SK-N-SH (cell line): Measurements from ENCODE around the gene ARHGEF7. TPM values are rescaled to one million over a fixed set of nuclear protein-coding genes. Genes with fewer than 3 reads are reported as not detected.

Source experiments
- CTCF ChIA-PET: fragments of 300-600, 350-600 bp; formaldehyde crosslinking; extraction: SDS; loops from one replicate; lab custom pipeline; 2021; lab: Yijun Ruan, JAX
- POLR2A ChIA-PET: fragments of 350-600 bp; sonication (Branson Sonifier 250); formaldehyde crosslinking; extraction: SDS; loops from one replicate; lab custom pipeline; 2020; ENCODE audit warnings: antibody characterized with exemption, inconsistent platforms; lab: Yijun Ruan, JAX
- DNase-seq: peaks from one replicate; pipeline ENCODE4 v3.0.0; 2012
- H2AFZ ChIP-seq: fragments of 200-600 bp; sonication (generic); 2 replicates; pipeline ENCODE4 v1.8.1; 2016; ENCODE audit warnings: antibody characterized with exemption, mild to moderate bottlenecking, low read depth
- H3F3A ChIP-seq: fragments of 200-600 bp; sonication (generic); replicated peaks from 2 replicates; pipeline ENCODE3; 2016; ENCODE audit warnings: antibody characterized with exemption, mild to moderate bottlenecking; ENCODE audit not compliant: insufficient read depth
- H3K27ac ChIP-seq, 2 experiments: fragments of 200-500 bp in 1 of 2; fragments of 200-600 bp in 1 of 2; sonication (Bioruptor generic) in 1 of 2; sonication (generic), shearing (Covaris generic) in 1 of 2; 2 replicates each; pipeline versions ENCODE4 v1.5.1 to v1.6.1; 2014 to 2016; ENCODE audit warnings: low read depth in 2 of 2, inconsistent platforms in 1 of 2, low read length in 1 of 2, mild to moderate bottlenecking in 1 of 2, mixed read lengths in 1 of 2
- H3K27me3 ChIP-seq: fragments of 200-600 bp; sonication (generic), shearing (Covaris generic); 2 replicates; pipeline ENCODE4 v1.6.1; 2016; ENCODE audit warnings: mixed run types; ENCODE audit not compliant: insufficient read depth
- H3K36me3 ChIP-seq, 2 experiments: fragments of 200-500 bp in 1 of 2; fragments of 200-600 bp in 1 of 2; sonication (Bioruptor generic) in 1 of 2; sonication (generic) in 1 of 2; replicated peaks in 1 of 2; 2 replicates each; pipeline versions ENCODE3 to v1.5.1; 2014 to 2016; ENCODE audit warnings: low read length in 1 of 2, mild to moderate bottlenecking in 1 of 2; ENCODE audit not compliant: insufficient read depth in 2 of 2, control insufficient read depth in 1 of 2
- H3K4me1 ChIP-seq, 2 experiments: fragments of 200-500 bp in 1 of 2; fragments of 200-600 bp in 1 of 2; sonication (Bioruptor generic) in 1 of 2; sonication (generic), shearing (Covaris generic) in 1 of 2; 2 replicates each; pipeline versions ENCODE4 v1.5.1 to v1.6.1; 2014 to 2016; ENCODE audit warnings: low read depth in 1 of 2, low read length in 1 of 2, mixed run types in 1 of 2; ENCODE audit not compliant: insufficient read depth in 2 of 2, control insufficient read depth in 1 of 2
- H3K4me2 ChIP-seq: fragments of 200-600 bp; sonication (generic), shearing (Covaris generic); 2 replicates; pipeline ENCODE4 v1.6.1; 2017; ENCODE audit warnings: mixed run types
- H3K4me3 ChIP-seq, 2 experiments: fragments of 200-500 bp in 1 of 2; fragments of 200-600 bp in 1 of 2; sonication (Bioruptor generic) in 1 of 2; sonication (generic), shearing (Covaris generic) in 1 of 2; 2 replicates each; pipeline versions ENCODE4 v1.5.1 to v1.8.1; 2014 to 2016; ENCODE audit warnings: low read depth in 2 of 2, inconsistent platforms in 1 of 2, low read length in 1 of 2, mild to moderate bottlenecking in 1 of 2, mixed read lengths in 1 of 2, moderate library complexity in 1 of 2
- H3K79me2 ChIP-seq: fragments of 200-600 bp; sonication (generic); 2 replicates; pipeline ENCODE4 v1.8.1; 2017; ENCODE audit warnings: mild to moderate bottlenecking; ENCODE audit not compliant: insufficient read depth
- H3K9ac ChIP-seq: fragments of 200-600 bp; sonication (generic); 2 replicates; pipeline ENCODE4 v1.6.1; 2017; ENCODE audit warnings: mixed run types
- H3K9me2 ChIP-seq: fragments of 200-600 bp; sonication (generic); 2 replicates; pipeline ENCODE4 v1.6.1; 2017; ENCODE audit warnings: mixed run types
- H3K9me3 ChIP-seq: fragments of 200-600 bp; sonication (generic); 2 replicates; pipeline ENCODE4 v1.6.1; 2017; ENCODE audit warnings: mixed run types, mild to moderate bottlenecking, moderate library complexity
- H4K20me1 ChIP-seq: fragments of 200-600 bp; sonication (generic); 2 replicates; pipeline ENCODE4 v1.6.1; 2017; ENCODE audit warnings: mild to moderate bottlenecking, mixed run types; ENCODE audit not compliant: insufficient read depth
- CTCF ChIP-seq: fragments of 200-600 bp; sonication (generic); IDR thresholded peaks from 2 replicates; pipeline ENCODE4 v1.6.1; 2017; ENCODE audit warnings: antibody characterized with exemption, mild to moderate bottlenecking, moderate library complexity
- FOXM1 ChIP-seq: IDR thresholded peaks from 2 replicates; pipeline ENCODE4 v1.4.0; 2012; ENCODE audit warnings: low read depth, mild to moderate bottlenecking
- GABPA ChIP-seq: IDR thresholded peaks from 2 replicates; pipeline ENCODE4 v1.4.0; 2012; ENCODE audit warnings: low read depth, mild to moderate bottlenecking
- GATA2 ChIP-seq: sonication (generic); formaldehyde crosslinking; IDR thresholded peaks from 2 replicates; pipeline ENCODE4 v1.5.0; 2020; ENCODE audit warnings: mild to moderate bottlenecking, missing genetic modification reagents
- JUND ChIP-seq: IDR thresholded peaks from 2 replicates; pipeline ENCODE4 v1.4.0; 2012
- MEF2A ChIP-seq: IDR thresholded peaks from 2 replicates; pipeline ENCODE4 v1.4.0; 2012; ENCODE audit warnings: low read depth, borderline replicate concordance
- MXI1 ChIP-seq: IDR thresholded peaks from 2 replicates; pipeline ENCODE4 v1.6.1; 2012; ENCODE audit warnings: mild to moderate bottlenecking, low read depth, low read length, improper control_type of control experiment
- PBX3 ChIP-seq: IDR thresholded peaks from 2 replicates; pipeline ENCODE4; 2012
- RFX5 ChIP-seq: IDR thresholded peaks from 2 replicates; pipeline ENCODE4 v1.6.1; 2012; ENCODE audit warnings: mild to moderate bottlenecking, improper control_type of control experiment, low read length
- SIN3A ChIP-seq: IDR thresholded peaks from 2 replicates; pipeline ENCODE4 v1.6.1; 2012; ENCODE audit warnings: low read depth, mild to moderate bottlenecking, low read length, moderate library complexity, borderline replicate concordance
- SMC3 ChIP-seq: IDR thresholded peaks from 2 replicates; pipeline ENCODE4 v1.6.1; 2012; ENCODE audit warnings: low read depth, low read length, improper control_type of control experiment
- TAF1 ChIP-seq: IDR thresholded peaks from 2 replicates; pipeline ENCODE4 v1.6.1; 2012; ENCODE audit warnings: low read depth, mild to moderate bottlenecking, low read length, moderate library complexity, borderline replicate concordance
- USF2 ChIP-seq: fragments of 150-350 bp; IDR thresholded peaks from 2 replicates; pipeline ENCODE4 v1.6.1; 2017; ENCODE audit warnings: antibody characterized with exemption, low read length, low read depth, borderline replicate concordance
- YY1 ChIP-seq: IDR thresholded peaks from 2 replicates; pipeline ENCODE4 v1.4.0; 2012; ENCODE audit warnings: low read depth, mild to moderate bottlenecking
- WGBS: methylation state at CpG from one replicate; pipeline ENCODE4 v1.1.6; 2017; ENCODE audit warnings: low lambda C conversion rate; 5-methylcytosine and 5-hydroxymethylcytosine counted together
- polyA plus RNA-seq, 3 experiments: library from polyadenylated mRNA; depleted of rRNA; stranded (reverse); fragments of >200 nt; gene quantifications; 2 replicates each; pipeline ENCODE4 v1.2.3, GENCODE V29; 2012
- TF ChIP-seq, protein P1 (sequence below): fragments of 150-350 bp; IDR thresholded peaks from 2 replicates; pipeline ENCODE4 v1.6.1; 2016; ENCODE audit warnings: mild to moderate bottlenecking, low read depth, low read length
- TF ChIP-seq, protein P2 (sequence below): IDR thresholded peaks from 2 replicates; pipeline ENCODE4 v1.4.0; 2012; ENCODE audit warnings: low read depth
- TF ChIP-seq, protein P3 (sequence below): IDR thresholded peaks from 2 replicates; pipeline ENCODE4 v1.6.1; 2012; ENCODE audit warnings: mild to moderate bottlenecking, low read depth, low read length, moderate library complexity

The ARHGEF7 gene
- polyA plus RNA-seq, 1 of the 3 experiments (the other 2 are of a cell fraction): 21.6 TPM

GRCh38 chr13:111247552-111247951 is 132.4 kb downstream of the ARHGEF7 start:
- H3K9me3 ChIP-seq: no peaks in the 10 kb centered on the region
- peaks cover 5 to 18% of the 10 kb centered on the region in 2 experiments; a peak in 3 of 4 replicates for H3K4me1 ChIP-seq
- DNase-seq: no peak
- peaks cover 34 to 45% of the 10 kb centered on the region in 2 experiments for H3K36me3 ChIP-seq
- WGBS: 94% methylated on average over 7 of the region's 7 CpGs
- H3K9me2 ChIP-seq: no peaks in the 10 kb centered on the region
- H3F3A ChIP-seq: peaks cover 6% of the 10 kb centered on the region
- H3K27ac ChIP-seq: no peak overlapping the region
- POLR2A ChIA-PET: interaction anchor here (0.6 kb wide), 1 partner anchor 42 kb away, joined by 5 read pairs; no protein-coding TSS in a partner anchor
- H3K79me2 ChIP-seq: no peaks in the 10 kb centered on the region; the same call in 1 of the 2 replicates
- H3K4me3 ChIP-seq: no peak overlapping the region
- no peak overlapping the region for H3K9ac ChIP-seq
- H3K27me3 ChIP-seq: no peaks in the 10 kb centered on the region
- no peak overlapping the region for H3K4me2 ChIP-seq
- CTCF ChIA-PET: interaction anchor here (1.7 kb wide), 1 partner anchor 180 kb away, joined by 5 read pairs; no protein-coding TSS in a partner anchor
- TF ChIP-seq GABPA (no peak), GATA2 (CRISPR knock-in tag) (no peak), YY1 (no peak), FOXM1 (no peak), USF2 (no peak), MEF2A (no peak), PBX3 (no peak), RFX5 (no peak), MXI1 (no peak), SIN3A (no peak), SMC3 (no peak), TAF1 (no peak), JUND (no peak), CTCF (no peak)
- TF ChIP-seq, protein P1, sequence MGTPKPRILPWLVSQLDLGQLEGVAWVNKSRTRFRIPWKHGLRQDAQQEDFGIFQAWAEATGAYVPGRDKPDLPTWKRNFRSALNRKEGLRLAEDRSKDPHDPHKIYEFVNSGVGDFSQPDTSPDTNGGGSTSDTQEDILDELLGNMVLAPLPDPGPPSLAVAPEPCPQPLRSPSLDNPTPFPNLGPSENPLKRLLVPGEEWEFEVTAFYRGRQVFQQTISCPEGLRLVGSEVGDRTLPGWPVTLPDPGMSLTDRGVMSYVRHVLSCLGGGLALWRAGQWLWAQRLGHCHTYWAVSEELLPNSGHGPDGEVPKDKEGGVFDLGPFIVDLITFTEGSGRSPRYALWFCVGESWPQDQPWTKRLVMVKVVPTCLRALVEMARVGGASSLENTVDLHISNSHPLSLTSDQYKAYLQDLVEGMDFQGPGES: no peak
- TF ChIP-seq, protein P2, sequence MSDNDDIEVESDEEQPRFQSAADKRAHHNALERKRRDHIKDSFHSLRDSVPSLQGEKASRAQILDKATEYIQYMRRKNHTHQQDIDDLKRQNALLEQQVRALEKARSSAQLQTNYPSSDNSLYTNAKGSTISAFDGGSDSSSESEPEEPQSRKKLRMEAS: no peak
- TF ChIP-seq, protein P3, sequence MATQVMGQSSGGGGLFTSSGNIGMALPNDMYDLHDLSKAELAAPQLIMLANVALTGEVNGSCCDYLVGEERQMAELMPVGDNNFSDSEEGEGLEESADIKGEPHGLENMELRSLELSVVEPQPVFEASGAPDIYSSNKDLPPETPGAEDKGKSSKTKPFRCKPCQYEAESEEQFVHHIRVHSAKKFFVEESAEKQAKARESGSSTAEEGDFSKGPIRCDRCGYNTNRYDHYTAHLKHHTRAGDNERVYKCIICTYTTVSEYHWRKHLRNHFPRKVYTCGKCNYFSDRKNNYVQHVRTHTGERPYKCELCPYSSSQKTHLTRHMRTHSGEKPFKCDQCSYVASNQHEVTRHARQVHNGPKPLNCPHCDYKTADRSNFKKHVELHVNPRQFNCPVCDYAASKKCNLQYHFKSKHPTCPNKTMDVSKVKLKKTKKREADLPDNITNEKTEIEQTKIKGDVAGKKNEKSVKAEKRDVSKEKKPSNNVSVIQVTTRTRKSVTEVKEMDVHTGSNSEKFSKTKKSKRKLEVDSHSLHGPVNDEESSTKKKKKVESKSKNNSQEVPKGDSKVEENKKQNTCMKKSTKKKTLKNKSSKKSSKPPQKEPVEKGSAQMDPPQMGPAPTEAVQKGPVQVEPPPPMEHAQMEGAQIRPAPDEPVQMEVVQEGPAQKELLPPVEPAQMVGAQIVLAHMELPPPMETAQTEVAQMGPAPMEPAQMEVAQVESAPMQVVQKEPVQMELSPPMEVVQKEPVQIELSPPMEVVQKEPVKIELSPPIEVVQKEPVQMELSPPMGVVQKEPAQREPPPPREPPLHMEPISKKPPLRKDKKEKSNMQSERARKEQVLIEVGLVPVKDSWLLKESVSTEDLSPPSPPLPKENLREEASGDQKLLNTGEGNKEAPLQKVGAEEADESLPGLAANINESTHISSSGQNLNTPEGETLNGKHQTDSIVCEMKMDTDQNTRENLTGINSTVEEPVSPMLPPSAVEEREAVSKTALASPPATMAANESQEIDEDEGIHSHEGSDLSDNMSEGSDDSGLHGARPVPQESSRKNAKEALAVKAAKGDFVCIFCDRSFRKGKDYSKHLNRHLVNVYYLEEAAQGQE: no peak
- no peak overlapping the region for H2AFZ ChIP-seq
- no peaks in the 10 kb centered on the region; the same call in 1 of the 2 replicates for H4K20me1 ChIP-seq
